HG03558 (cell line): ENCODE results near the gene CCDC85C.

Experiments
- ATAC-seq: cut with Tn5 transposase; IDR thresholded peaks from one replicate; pipeline ENCODE4 v1.9.1; 2021; ENCODE audit warnings: moderate number of reproducible peaks; ENCODE audit not compliant: unreplicated experiment; ENCODE audit errors: extremely low read depth

Gene CCDC85C

DNA sequence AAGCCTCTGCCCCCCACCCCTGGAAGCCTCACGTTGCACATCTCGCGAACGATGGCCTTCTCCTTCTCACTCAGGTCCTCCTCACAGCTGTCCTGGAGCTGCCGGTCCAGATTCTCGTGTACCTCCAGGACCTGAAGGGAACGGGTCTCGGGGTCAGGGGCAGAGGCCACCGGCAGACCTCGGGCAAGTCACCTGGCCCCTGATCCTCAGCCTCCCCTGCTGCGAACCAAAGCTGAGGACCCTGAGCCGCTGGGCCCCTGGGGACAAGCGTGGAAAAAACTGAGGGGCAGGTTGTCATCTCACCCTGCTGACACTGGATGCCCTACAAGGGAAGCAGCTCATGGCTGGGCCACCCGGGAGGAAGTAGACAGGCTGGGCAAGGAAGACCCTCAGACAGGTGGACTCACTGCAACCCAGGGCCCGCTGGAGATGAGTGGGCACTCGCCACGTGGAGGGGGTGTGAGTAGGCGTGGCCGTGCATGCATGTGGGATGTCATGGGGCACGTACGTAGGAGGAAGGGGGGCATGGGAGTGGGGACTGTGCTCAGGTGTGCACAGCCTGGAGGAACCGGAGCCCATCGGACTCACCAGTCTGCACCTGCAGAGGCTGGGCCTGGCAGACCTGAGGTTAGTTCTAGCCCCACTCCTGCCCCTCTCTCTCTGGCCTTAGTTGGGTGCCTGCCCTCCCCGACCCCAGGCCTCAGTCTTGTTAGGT is 87.7 kb downstream of the CCDC85C start:
- no peak for ATAC-seq

- ATAC-seq = no peak
These were observed 88.5 kb downstream of the CCDC85C start for GRCh38 chr14:99515301-99516155.

DNA sequence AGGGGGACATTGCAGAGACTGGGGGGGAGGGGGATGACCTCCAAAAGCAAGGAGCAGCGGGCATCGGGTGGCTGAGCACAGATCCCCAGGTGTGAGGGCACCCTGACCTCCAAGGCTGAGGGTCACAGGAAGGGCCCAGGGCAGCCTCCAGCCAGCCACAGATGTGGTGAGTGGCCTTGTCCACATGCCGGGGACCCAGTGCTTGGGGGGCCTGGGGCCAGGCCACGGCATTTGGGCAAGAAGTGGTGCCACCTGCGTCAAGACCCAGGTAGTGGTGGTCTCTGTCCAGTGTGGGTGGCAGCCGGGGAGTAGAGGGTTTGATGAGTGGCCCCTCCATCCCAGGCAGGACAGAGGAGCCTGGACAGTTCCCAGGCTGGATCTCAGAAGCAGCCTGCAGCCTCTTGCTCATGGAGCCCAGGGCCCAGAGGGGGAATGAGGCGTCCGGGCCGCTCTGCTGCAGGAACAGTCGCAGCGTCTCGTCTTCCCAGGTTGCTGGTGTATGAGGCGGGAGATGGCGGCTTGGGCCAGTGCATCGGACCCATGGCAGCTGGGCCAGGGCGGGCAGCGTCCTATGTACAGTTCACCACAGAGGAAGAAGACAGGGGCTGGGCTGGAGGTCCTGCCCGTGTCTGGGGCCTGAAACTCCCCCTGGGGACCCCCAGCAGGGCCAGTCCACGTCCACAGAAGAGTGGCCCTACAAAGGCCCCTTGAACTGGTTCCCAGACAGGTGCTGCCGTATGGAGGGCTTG is 89.3 kb downstream of the CCDC85C start:
- ATAC-seq = no peak

GRCh38 chr14:99513946-99514551 is 90.0 kb downstream of the CCDC85C start:
- ATAC-seq = no peak

- ATAC-seq = no peak
These were observed 90.8 kb downstream of the CCDC85C start for GRCh38 chr14:99513183-99513694.

GRCh38 chr14:99512571-99513182 is 91.3 kb downstream of the CCDC85C start:
- no peak for ATAC-seq

DNA sequence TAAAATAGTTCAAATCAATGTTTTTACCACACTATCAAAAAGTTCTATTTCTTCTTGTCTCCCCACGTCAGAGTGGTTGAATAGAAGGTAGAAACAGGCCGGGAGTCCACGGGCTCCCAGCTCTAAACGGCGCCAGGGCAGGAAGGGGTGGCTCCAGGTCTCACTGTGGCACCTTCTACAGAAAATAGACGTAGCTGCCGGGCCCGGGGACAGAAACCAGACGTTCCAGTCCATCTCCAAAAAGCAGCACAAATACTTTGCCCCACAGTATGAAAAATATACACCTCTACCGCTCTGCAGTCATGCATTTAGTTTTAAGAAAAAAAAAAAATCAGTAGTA is 91.9 kb downstream of the CCDC85C start:
- no peak for ATAC-seq

- no peak for ATAC-seq
These were observed 92.4 kb downstream of the CCDC85C start for GRCh38 chr14:99511421-99512109.

DNA sequence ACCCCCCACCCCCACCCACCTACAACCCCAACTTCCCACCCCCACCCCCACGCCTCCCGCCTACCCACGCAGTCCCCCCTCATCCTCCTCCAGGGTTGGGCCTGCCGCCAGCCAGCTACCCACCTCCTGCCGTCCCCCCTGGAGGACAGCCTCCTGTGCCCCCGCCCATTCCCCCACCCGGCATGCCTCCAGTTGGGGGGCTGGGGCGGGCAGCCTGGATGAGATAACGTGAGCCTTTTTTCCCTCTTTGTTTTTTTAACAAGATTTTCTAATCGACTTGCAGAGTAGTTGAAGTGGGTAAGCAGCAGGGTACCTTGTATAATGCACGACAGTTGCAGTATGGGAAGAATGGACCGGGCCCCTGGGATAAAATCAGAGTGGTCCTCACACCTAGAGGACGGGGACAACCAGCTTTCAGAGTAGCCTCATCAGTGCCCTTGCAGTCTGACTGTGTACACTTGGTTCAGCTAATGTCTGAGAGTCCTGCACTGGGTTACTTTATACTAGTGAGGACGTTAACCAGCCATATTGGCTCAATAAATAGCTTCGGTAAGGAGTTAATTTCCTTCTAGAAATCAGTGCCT is 93.4 kb downstream of the CCDC85C start:
- ATAC-seq = no peak

DNA sequence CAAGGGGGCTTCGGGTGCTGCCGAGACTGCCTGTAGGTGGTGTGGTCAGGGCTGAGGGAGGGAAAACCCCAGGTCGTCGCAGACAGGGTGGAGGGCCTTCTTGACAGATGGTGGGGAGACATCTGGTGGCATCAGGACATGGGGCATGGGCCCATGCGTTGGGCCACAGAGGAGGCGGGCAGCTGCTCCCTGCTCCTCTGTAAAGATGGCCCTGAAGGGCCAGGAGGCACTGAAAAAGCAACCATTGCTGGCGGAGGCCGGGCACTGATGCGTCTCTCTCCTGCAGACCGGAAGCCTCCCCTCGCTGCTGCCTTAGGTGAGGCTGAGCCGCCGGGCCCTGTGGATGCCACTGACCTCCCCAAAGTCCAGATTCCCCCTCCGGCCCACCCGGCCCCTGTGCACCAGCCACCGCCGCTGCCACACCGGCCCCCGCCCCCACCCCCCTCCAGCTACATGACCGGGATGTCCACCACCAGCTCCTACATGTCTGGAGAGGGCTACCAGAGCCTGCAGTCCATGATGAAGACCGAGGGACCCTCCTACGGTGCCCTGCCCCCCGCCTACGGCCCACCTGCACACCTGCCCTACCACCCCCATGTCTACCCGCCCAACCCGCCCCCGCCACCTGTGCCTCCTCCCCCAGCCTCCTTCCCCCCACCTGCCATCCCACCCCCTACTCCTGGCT is 94.0 kb downstream of the CCDC85C start:
- ATAC-seq = no peak

DNA sequence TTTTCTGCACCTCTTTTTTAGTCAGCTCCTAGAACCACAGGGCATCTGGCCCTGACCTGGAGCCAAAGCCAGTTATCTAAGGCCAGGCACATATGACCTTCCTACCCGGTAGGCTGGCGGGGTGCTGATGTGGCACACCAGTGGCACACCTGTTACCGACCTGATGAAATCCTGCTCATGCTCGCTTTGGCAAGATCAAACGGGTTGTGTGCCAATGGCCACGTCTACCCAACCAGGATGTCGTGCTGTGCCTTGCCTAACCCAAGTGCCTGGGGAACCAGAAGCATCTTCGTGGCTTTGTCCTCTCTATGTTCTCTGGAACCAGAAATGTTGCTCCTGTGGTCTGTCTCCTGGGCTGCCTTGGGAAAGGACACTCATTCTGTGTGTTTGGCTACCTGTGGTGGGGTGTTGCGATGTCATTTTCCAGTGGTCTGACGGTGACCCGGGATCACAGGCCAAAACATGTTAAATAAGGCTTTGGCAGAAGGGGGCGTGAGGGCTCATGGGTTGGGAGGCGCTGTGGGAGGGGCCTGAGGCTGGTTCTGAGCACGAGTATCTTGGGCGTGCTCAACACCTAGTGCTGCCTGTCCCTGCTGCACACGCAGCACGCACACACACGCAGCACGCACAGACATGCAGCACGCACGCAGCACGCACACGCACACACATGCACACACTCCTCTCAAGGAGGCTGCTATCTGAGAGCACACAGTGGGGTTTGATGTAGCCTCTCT is 94.9 kb downstream of the CCDC85C start:
- ATAC-seq = no peak

- ATAC-seq = no peak
These were observed 96.0 kb downstream of the CCDC85C start for GRCh38 chr14:99507860-99508640.

DNA sequence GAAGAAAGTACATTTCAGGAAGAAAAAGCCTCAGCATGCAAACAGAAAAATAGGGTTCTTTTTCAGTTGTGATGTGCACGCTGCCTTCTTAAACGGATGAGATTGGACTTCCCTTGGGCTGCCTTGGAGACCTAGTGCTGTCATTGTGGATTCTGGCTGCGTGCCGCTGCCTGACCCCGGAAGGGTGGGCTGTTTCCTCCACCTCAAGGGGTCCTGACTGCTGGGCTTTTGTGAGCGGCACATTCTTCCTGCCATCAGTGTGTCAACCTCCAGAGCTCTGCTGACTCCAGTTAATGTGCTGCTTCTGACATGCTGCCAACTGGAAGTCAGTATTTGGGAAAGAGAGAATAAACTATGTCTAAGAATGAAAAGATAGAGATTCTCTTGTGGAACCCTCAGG is 97.7 kb downstream of the CCDC85C start:
- no peak for ATAC-seq

GRCh38 chr14:99505089-99505488 is 98.9 kb downstream of the CCDC85C start:
- ATAC-seq = no peak

GRCh38 chr14:99503848-99504453 is 100.1 kb downstream of the CCDC85C start:
- no peak for ATAC-seq

GRCh38 chr14:99502989-99503421 is 101.0 kb downstream of the CCDC85C start:
- no peak for ATAC-seq

GRCh38 chr14:99497894-99498293 is 106.1 kb downstream of the CCDC85C start:
- ATAC-seq = no peak
